PC-3 (cell line): Measurements from ENCODE around the gene SIL1. TPM values are rescaled to one million over a fixed set of nuclear protein-coding genes. Genes with fewer than 3 reads are reported as not detected.

Experiments
- ATAC-seq: fragments of 200-7000 bp; cut with Tn5 transposase; 2 replicates; pipeline ENCODE4 v1.9.1; 2020; ENCODE audit warnings: mild to moderate bottlenecking, moderate library complexity
- BruUV-seq: library from RNA; stranded (reverse); fragments of 400-500 nt; replicated peaks from 2 replicates; lab custom pipeline; 2021; lab: Mats Ljungman, UMichigan
- CTCF ChIA-PET: fragments of 300-600 bp; sonication (Branson Sonifier 250); formaldehyde crosslinking; loops from one replicate; lab custom pipeline; 2022; ENCODE audit warnings: antibody characterized with exemption; lab: Charles Lee
- POLR2A ChIA-PET: fragments of 300-600 bp; sonication (Branson Sonifier 250); formaldehyde crosslinking; loops from one replicate; lab custom pipeline; 2022; ENCODE audit warnings: antibody characterized with exemption; ENCODE audit not compliant: unreplicated experiment; lab: Charles Lee
- DNase-seq: peaks from one replicate; pipeline ENCODE4 v3.0.0-alpha.2; 2015
- H2AFZ ChIP-seq: fragments of 300-600 bp; sonication (generic); 2 replicates; pipeline ENCODE4 v1.6.0; 2016; ENCODE audit warnings: antibody characterized with exemption, low read length
- H3F3A ChIP-seq: fragments of 300-600 bp; sonication (generic); one replicate; pipeline ENCODE4 v1.6.0; 2017; ENCODE audit warnings: antibody characterized with exemption, low read length, control low read depth, mild to moderate bottlenecking; ENCODE audit not compliant: unreplicated experiment
- H3K27ac ChIP-seq: fragments of 300-600 bp; sonication (generic); 2 replicates; pipeline ENCODE4 v1.5.1; 2016; ENCODE audit warnings: mild to moderate bottlenecking, low read length
- H3K27me3 ChIP-seq: fragments of 300-600 bp; sonication (generic); 2 replicates; pipeline ENCODE4 v1.6.1; 2016; ENCODE audit warnings: low read length, mixed read lengths
- H3K36me3 ChIP-seq: fragments of 300-600 bp; sonication (generic); 2 replicates; pipeline ENCODE4 v1.6.1; 2016; ENCODE audit warnings: low read depth, mixed run types, low read length, mixed read lengths
- H3K4me1 ChIP-seq: fragments of 300-600 bp; sonication (generic); 2 replicates; pipeline ENCODE4 v1.5.1; 2016; ENCODE audit warnings: low read length; ENCODE audit not compliant: insufficient read depth
- H3K4me2 ChIP-seq: fragments of 300-600 bp; sonication (generic); 2 replicates; pipeline ENCODE4 v1.6.0; 2016; ENCODE audit warnings: low read length
- H3K4me3 ChIP-seq: fragments of 300-600 bp; sonication (generic); 2 replicates; pipeline ENCODE4 v1.5.1; 2016; ENCODE audit warnings: mild to moderate bottlenecking, low read length, mixed read lengths
- H3K79me2 ChIP-seq: fragments of 300-600 bp; sonication (generic); 2 replicates; pipeline ENCODE4 v1.6.1; 2017; ENCODE audit warnings: low read length, mixed read lengths
- H3K9ac ChIP-seq: fragments of 300-600 bp; sonication (generic); 2 replicates; pipeline ENCODE4 v1.6.0; 2016; ENCODE audit warnings: mild to moderate bottlenecking, low read length
- H3K9me2 ChIP-seq: fragments of 300-600 bp; sonication (generic); replicated peaks from 2 replicates; pipeline ENCODE4 v1.6.1; 2016; ENCODE audit warnings: mixed run types, low read length, mixed read lengths
- H3K9me3 ChIP-seq: fragments of 300-600 bp; sonication (generic); 2 replicates; pipeline ENCODE4 v1.6.1; 2016; ENCODE audit warnings: low read length, mixed read lengths
- H4K20me1 ChIP-seq: fragments of 300-600 bp; sonication (generic); 2 replicates; pipeline ENCODE4 v1.6.1; 2016; ENCODE audit warnings: low read length, mixed read lengths
- CTCF ChIP-seq: fragments of 300-600 bp; sonication (generic); conservative IDR thresholded peaks from 2 replicates; pipeline ENCODE4 v1.5.1; 2017; ENCODE audit warnings: antibody characterized with exemption, low read depth, mild to moderate bottlenecking, low read length
- EZH2 ChIP-seq: fragments of 300-600 bp; sonication (generic); IDR thresholded peaks from one replicate; pipeline ENCODE4 v1.6.1; 2017; ENCODE audit warnings: antibody characterized with exemption, mild to moderate bottlenecking, low read length; ENCODE audit not compliant: unreplicated experiment
- EZH2phosphoT487 ChIP-seq: fragments of 300-600 bp; sonication (generic); IDR thresholded peaks from 2 replicates; pipeline ENCODE4 v1.6.1; 2018; ENCODE audit warnings: mild to moderate bottlenecking, antibody characterized with exemption, low read length, borderline replicate concordance
- intact Hi-C: fragments of 100-400 bp; cut with micrococcal nuclease; formaldehyde crosslinking; loops from 2 replicates; pipeline ENCODE4 v1.9.0; 2023
- total RNA-seq: library from RNA; depleted of rRNA; stranded (reverse); fragments of >200 nt; gene quantifications from 2 replicates; pipeline ENCODE4 v1.2.3, GENCODE V29; 2014

The SIL1 gene
- total RNA-seq, 1 experiment from 2014 or later: 7.9 TPM

- TF ChIP-seq EZH2phosphoT487: no peak
- no peak for TF ChIP-seq CTCF
- TF ChIP-seq EZH2: no peak
- Histone ChIP-seq H3F3A (no peaks in the 10 kb centered on the region), H3K27me3 (no peaks in the 10 kb centered on the region), H3K9me2 (no peaks in the 10 kb centered on the region), H3K36me3 (no peaks in the 10 kb centered on the region), H3K27ac (no peak overlapping the region), H3K4me3 (no peak overlapping the region), H3K4me1 (no peaks in the 10 kb centered on the region), H3K9ac (no peak overlapping the region), H3K79me2 (no peaks in the 10 kb centered on the region), H3K4me2 (no peak overlapping the region), H4K20me1 (no peaks in the 10 kb centered on the region), H2AFZ (no peak overlapping the region), H3K9me3 (no peaks in the 10 kb centered on the region)
- intact Hi-C loops: no loop called here
- DNase-seq (no peak), ATAC-seq (no peak)
- ChIA-PET CTCF (no interaction called here), POLR2A (no interaction called here)
- no TSS peak for BruUV-seq
These were observed 66.7 kb downstream of the SIL1 start for GRCh38 chr5:139131465-139131864.

GRCh38 chr5:139131062-139131461 is 67.1 kb downstream of the SIL1 start:
- TF ChIP-seq EZH2phosphoT487: no peak
- TF ChIP-seq EZH2: no peak
- TF ChIP-seq CTCF: no peak
- Histone ChIP-seq H4K20me1 (no peaks in the 10 kb centered on the region), H3K9ac (no peak overlapping the region), H3K4me1 (no peaks in the 10 kb centered on the region), H3F3A (no peaks in the 10 kb centered on the region), H3K79me2 (no peaks in the 10 kb centered on the region), H3K4me3 (no peak overlapping the region), H3K9me3 (no peaks in the 10 kb centered on the region), H3K36me3 (no peaks in the 10 kb centered on the region), H3K4me2 (no peak overlapping the region), H3K27me3 (no peaks in the 10 kb centered on the region), H3K27ac (no peak overlapping the region), H2AFZ (no peak overlapping the region), H3K9me2 (no peaks in the 10 kb centered on the region)
- DNase-seq (no peak), ATAC-seq (no peak)
- CTCF ChIA-PET: no interaction called here
- POLR2A ChIA-PET: no interaction called here
- intact Hi-C loops: no loop called here
- no TSS peak for BruUV-seq

DNA sequence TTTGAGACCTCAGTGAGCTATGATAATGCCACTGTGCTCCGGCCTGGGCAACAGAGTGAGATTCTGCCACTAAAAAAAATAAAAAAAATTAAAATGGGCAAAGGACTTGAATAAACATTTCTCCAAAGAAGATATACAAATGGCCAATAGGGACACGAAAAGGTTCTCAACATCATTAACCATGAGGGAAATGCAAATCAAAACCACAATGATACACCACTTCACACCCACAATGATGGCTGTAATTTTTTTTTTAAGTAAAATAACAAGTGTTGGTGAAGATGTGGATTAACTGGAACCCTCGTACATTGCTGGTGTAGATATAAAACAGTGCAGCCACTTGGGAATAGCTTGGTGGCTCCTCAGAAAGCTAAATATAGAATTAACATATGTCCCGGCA is 68.0 kb downstream of the SIL1 start:
- TF ChIP-seq EZH2phosphoT487 (no peak), EZH2 (no peak)
- no peak overlapping the region for H3K4me2 ChIP-seq
- no peaks in the 10 kb centered on the region for H3K9me2 ChIP-seq
- intact Hi-C loops: no loop called here
- H4K20me1 ChIP-seq: no peaks in the 10 kb centered on the region
- ATAC-seq: no peak
- ChIA-PET CTCF (no interaction called here), POLR2A (no interaction called here)
- H3K4me3 ChIP-seq: no peak overlapping the region
- no peaks in the 10 kb centered on the region for H3K4me1 ChIP-seq
- no peaks in the 10 kb centered on the region for H3F3A ChIP-seq
- H3K9ac ChIP-seq: no peak overlapping the region
- no peak overlapping the region for H3K27ac ChIP-seq
- DNase-seq: no peak
- BruUV-seq: no TSS peak
- H3K9me3 ChIP-seq: no peaks in the 10 kb centered on the region
- no peaks in the 10 kb centered on the region for H3K36me3 ChIP-seq
- H3K79me2 ChIP-seq: no peaks in the 10 kb centered on the region
- H3K27me3 ChIP-seq: no peaks in the 10 kb centered on the region
- no peak overlapping the region for H2AFZ ChIP-seq
